Tibial nerve (tissue), 3 donors: ENCODE measurements around the gene CDKL4.
"Not testable (repeated sequence)": the region's sequence is repeated elsewhere in the genome, so short reads cannot be mapped to it uniquely, and the experiment has no call there.

Source experiments
- POLR2A ChIP-seq, 2 donors: fragments of 450-650 bp; IDR thresholded peaks; one replicate each; pipeline ENCODE4 v1.6.1; 2017; ENCODE audit warnings: antibody characterized with exemption in 2 of 2, mild to moderate bottlenecking in 2 of 2, moderate library complexity in 2 of 2
- TF ChIP-seq, protein P1 (sequence below), 5 experiments: fragments of 200-600 bp in 3 of 5; fragments of 450-650 bp in 2 of 5; sonication (generic) in 3 of 5; IDR thresholded peaks; one replicate each; pipeline ENCODE4 v1.5.1; 2016 to 2019; ENCODE audit warnings: antibody characterized with exemption in 5 of 5, mild to moderate bottlenecking in 3 of 5, moderate library complexity in 2 of 5

DNA sequence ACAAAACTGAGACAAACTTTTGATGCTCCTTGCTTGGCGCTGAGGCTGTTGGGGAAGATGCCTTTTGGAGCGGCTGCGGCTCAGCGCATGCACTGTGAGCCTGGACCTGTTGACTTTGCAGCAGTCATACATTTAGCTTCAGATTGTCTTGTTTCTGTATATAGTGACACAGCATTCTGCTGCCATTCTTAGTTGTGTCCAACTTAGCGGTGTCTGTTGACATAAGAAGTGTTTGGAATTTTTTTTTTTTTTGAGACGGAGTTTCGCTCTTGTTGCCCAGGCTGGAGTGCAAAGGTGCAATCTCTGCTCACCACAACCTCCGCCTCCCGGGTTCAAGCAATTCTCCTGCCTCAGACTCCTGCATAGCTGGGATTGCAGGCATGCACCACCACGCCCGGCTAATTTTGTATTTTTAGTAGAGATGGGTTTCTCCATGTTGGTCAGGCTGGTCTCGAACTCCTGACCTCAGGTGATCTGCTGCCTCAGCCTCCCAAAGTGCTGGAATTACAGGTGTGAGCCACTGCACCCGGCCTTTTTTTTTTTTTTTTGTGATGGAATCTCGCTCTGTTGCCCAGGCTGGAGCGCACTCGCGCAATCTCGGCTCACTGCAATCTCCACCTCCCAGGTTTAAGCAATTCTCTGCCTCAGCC is 105.5 kb downstream of the CDKL4 start:
- TF ChIP-seq, protein P1, sequence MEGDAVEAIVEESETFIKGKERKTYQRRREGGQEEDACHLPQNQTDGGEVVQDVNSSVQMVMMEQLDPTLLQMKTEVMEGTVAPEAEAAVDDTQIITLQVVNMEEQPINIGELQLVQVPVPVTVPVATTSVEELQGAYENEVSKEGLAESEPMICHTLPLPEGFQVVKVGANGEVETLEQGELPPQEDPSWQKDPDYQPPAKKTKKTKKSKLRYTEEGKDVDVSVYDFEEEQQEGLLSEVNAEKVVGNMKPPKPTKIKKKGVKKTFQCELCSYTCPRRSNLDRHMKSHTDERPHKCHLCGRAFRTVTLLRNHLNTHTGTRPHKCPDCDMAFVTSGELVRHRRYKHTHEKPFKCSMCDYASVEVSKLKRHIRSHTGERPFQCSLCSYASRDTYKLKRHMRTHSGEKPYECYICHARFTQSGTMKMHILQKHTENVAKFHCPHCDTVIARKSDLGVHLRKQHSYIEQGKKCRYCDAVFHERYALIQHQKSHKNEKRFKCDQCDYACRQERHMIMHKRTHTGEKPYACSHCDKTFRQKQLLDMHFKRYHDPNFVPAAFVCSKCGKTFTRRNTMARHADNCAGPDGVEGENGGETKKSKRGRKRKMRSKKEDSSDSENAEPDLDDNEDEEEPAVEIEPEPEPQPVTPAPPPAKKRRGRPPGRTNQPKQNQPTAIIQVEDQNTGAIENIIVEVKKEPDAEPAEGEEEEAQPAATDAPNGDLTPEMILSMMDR (IDR thresholded peaks at IDR 0.05), result not testable (repeated sequence)
- TF ChIP-seq POLR2A (IDR thresholded peaks at IDR 0.05), result not testable (repeated sequence)
